OCI-LY1 (cell line): ENCODE measurements around the gene NPTX1.

Experiments used
- CTCF ChIP-seq: fragments of 200-600 bp; sonication (generic), shearing (Covaris generic); IDR thresholded peaks from 2 replicates; pipeline ENCODE4 v1.5.1; 2017; ENCODE audit warnings: mild to moderate bottlenecking, antibody characterized with exemption, low read length, moderate library complexity, mixed read lengths
- EZH2 ChIP-seq: fragments of 200-600 bp; sonication (generic), shearing (Covaris generic); IDR thresholded peaks from 2 replicates; pipeline ENCODE4 v1.8.0; 2017; ENCODE audit warnings: borderline replicate concordance, mixed run types, mild to moderate bottlenecking, antibody characterized with exemption, low read length, moderate library complexity, mixed read lengths

GRCh38 chr17:80430446-80431245 lies 45.8 kb downstream of the NPTX1 start:
- TF ChIP-seq CTCF = no peak
- TF ChIP-seq EZH2 = no peak
